Cardiac muscle cell (in vitro differentiated cells and primary cell): ENCODE measurements around the gene ZNF211. TPM values are rescaled to one million over a fixed set of nuclear protein-coding genes. Genes with fewer than 3 reads are reported as not detected.
A peak's percentile ranks its signal among the peaks of the same experiment; 100 is the strongest.

Experiments
- DNase-seq, 2 donors: peaks; one replicate each; pipeline versions ENCODE4 v3.0.0 to v3.0.0-alpha.2; 2010 to 2017; ENCODE audit warnings: low read depth in 1 of 2, low spot score in 1 of 2
- H3K27ac ChIP-seq: fragments of 200-600 bp; sonication (generic); 2 replicates; pipeline ENCODE4 v1.5.1; 2016
- H3K27me3 ChIP-seq: fragments of 200-600 bp; sonication (generic); 2 replicates; pipeline ENCODE4 v1.6.0; 2016; ENCODE audit warnings: control low read depth
- H3K36me3 ChIP-seq: fragments of 200-600 bp; sonication (generic); 2 replicates; pipeline ENCODE4 v1.5.1; 2016; ENCODE audit warnings: control low read depth
- H3K4me1 ChIP-seq: fragments of 200-600 bp; sonication (generic); 2 replicates; pipeline ENCODE4 v1.8.1; 2017; ENCODE audit warnings: low read depth, mild to moderate bottlenecking, mixed run types
- H3K4me3 ChIP-seq: fragments of 200-600 bp; sonication (generic); 2 replicates; pipeline ENCODE4 v1.5.1; 2016; ENCODE audit warnings: mild to moderate bottlenecking
- H3K9me3 ChIP-seq: fragments of 200-600 bp; sonication (generic); 2 replicates; pipeline ENCODE4 v1.5.1; 2017; ENCODE audit warnings: low read depth, mild to moderate bottlenecking, control low read depth
- polyA plus RNA-seq: library from polyadenylated mRNA; unstranded; fragments of >200 nt; fragmentation: Nextera tagmentation; extraction: Ambion mirVana; gene quantifications from 2 replicates; pipeline ENCODE4 v1.2.1, GENCODE V29; 2016
- total RNA-seq: library from RNA; depleted of rRNA; stranded (reverse); fragments of >200 nt; gene quantifications from 2 replicates; pipeline ENCODE4 v1.2.3, GENCODE V29; 2016
- TF ChIP-seq, protein P1 (sequence below): IDR thresholded peaks from 2 replicates; pipeline ENCODE4 v1.5.1; 2012; ENCODE audit warnings: low read depth, mild to moderate bottlenecking, low read length

The ZNF211 gene
- total and polyA plus RNA-seq, 2 experiments from 2014 or later = 22.6 to 30.0 TPM

DNA sequence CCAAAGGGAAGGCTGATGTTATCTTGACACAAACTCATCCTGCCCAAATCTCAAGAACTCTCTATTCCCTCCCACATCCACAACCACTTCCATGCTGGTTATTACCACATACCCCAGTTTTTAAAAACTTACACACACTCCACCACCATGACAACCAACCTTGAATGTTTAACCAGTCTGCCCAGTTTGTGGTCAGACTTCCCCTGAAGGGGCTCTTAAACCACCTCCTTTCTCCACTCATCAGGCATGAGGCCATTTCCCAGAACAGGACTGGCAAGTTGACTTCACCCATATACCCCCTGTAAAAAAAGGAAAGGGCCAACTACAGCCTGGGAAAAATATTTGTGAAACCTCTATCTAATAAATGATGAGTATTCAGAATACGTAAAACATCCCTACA, 23.4 kb downstream of the ZNF211 start:
- Histone ChIP-seq H3K4me1 (no peaks in the 10 kb centered on the region), H3K9me3 (no peaks in the 10 kb centered on the region), H3K27me3 (peaks cover 45% of the 10 kb centered on the region), H3K4me3 (no peak overlapping the region), H3K36me3 (no peaks in the 10 kb centered on the region), H3K27ac (no peak overlapping the region)
- DNase-seq = no peak
- TF ChIP-seq, protein P1, sequence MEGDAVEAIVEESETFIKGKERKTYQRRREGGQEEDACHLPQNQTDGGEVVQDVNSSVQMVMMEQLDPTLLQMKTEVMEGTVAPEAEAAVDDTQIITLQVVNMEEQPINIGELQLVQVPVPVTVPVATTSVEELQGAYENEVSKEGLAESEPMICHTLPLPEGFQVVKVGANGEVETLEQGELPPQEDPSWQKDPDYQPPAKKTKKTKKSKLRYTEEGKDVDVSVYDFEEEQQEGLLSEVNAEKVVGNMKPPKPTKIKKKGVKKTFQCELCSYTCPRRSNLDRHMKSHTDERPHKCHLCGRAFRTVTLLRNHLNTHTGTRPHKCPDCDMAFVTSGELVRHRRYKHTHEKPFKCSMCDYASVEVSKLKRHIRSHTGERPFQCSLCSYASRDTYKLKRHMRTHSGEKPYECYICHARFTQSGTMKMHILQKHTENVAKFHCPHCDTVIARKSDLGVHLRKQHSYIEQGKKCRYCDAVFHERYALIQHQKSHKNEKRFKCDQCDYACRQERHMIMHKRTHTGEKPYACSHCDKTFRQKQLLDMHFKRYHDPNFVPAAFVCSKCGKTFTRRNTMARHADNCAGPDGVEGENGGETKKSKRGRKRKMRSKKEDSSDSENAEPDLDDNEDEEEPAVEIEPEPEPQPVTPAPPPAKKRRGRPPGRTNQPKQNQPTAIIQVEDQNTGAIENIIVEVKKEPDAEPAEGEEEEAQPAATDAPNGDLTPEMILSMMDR = no peak

DNA sequence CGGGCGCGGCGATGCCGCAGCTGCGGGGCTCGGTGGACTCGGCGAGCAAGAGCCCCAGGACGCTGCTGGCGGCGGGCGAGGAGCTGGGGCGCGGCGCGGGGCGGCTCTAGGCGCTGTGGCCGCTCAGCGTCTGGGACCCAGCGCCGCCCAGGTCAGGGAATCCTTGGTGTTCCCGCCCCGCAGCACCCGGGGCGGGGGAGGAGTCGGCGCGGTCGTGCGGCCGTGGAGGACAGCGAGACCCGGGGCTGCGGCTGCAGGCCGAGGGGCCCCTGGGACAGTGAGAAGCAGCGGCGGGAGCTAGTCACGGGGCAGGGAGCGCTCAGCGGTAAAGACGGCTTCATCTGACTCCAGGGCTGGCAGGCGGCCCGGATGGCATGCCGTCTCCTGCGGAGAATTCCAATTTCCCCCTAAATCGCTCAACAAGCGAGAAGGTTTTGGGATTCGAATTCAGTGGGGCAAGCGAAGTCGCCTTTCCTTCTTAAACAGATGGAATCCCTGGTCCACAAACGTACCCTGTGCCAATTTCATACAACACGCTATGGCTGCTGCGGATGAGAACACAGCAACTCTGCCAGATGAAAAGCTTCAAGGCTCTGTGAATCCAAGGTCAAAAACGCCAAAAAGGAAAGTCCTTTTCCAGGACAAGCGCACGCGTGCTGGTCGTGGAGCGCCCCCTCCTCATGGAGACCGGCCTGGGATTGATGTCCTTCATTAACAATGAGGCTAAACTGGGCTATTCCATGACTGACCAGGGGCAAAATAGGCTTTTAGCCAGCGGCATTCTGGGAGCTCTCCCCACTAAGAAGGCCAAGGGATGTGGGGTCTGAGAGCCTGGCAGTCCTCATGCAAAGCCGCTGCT, 31.5 kb downstream of the ZNF211 start:
- peak; percentile 76 to 88 for DNase-seq
- no peaks in the 10 kb centered on the region for H3K4me1 ChIP-seq
- peak overlapping the region; percentile 44 for H3K27ac ChIP-seq
- H3K4me3 ChIP-seq = peak overlapping the region; percentile 42
- peaks cover 28% of the 10 kb centered on the region for H3K27me3 ChIP-seq
- TF ChIP-seq, protein P1 = no peak
- H3K36me3 ChIP-seq = no peaks in the 10 kb centered on the region
- no peaks in the 10 kb centered on the region for H3K9me3 ChIP-seq

DNA sequence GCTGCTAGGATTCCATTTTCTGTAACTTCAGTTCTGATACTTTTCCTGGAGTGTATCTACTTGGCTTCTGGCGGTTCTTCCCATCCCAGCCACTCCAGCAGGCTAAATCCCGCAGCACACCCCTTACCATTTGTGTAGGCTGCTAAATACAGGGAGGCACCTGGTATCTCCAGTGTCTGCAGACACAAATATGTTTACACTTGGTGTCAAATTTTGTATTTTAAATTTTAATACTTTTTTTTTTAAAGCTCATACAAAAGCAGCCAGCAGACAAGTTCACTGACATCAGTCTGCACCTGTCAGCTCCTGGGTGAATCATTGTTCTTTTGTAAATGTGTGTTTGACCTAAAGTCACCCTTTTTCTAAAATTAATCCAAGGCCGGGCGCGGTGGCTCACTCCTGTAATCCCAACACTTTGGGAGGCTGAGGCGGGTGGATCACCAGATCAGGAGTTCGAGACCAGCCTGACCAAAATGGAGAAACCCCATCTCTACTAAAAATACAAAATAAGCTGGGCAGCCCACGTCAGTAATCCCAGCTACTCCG, 32.4 kb downstream of the ZNF211 start:
- Histone ChIP-seq H3K4me3 (no peak overlapping the region), H3K9me3 (no peaks in the 10 kb centered on the region), H3K36me3 (no peaks in the 10 kb centered on the region), H3K4me1 (no peaks in the 10 kb centered on the region), H3K27ac (peak overlapping the region; percentile 44), H3K27me3 (peaks cover 19% of the 10 kb centered on the region)
- TF ChIP-seq, protein P1 = no peak
- DNase-seq = no peak

DNA sequence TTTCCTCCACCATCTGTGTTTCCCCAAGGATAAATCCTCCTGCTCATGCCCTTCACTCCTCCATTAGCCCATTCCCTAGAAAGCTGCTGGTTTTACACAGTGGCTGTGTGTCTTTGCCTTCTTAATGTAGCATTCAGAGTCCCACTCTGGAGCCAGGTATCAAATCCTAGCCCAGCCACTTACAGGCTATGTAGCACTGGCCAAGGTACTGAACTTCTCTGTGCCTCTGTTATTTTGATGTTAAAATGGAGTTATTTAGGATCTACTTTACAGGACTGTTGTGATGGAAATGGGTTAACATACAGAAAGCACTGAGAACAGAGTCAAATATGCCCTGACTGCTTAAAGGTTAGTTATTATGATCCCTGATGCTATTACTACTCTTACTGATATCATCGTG, 34.3 kb downstream of the ZNF211 start:
- Histone ChIP-seq H3K36me3 (no peaks in the 10 kb centered on the region), H3K4me3 (no peak overlapping the region), H3K27ac (no peak overlapping the region), H3K27me3 (peaks cover 8% of the 10 kb centered on the region), H3K9me3 (no peaks in the 10 kb centered on the region), H3K4me1 (no peaks in the 10 kb centered on the region)
- DNase-seq = peak in 1 of 2 donors; percentile 14
- TF ChIP-seq, protein P1 = no peak

DNA sequence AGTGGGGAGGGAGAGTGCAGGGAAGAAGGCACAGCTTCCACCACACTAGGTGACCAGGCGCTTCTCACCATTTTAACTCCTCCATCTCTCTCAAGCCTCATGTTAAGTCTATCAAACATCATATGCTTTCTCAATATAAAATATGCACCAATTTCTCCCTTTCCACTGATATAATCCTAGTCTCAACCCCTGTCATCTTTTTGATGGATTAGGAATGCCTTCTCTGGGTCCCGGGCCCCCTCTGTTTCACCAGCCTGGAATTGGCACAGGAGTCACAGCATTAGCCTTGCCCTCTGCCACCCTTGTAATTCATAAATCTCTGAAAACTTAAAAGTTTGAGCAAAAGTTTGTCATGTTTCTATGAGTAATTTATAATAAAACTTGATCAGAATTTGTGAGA, 35.7 kb downstream of the ZNF211 start, which contains the start of gene ZSCAN4:
Gene ZSCAN4 (plus strand): TSS at position 301 of the 400 bp plus-strand sequence. CDS start 7,211 bp downstream, outside the sequence.
- TF ChIP-seq, protein P1 = no peak
- Histone ChIP-seq H3K4me3 (no peak within 1 kb of the TSS), H3K9me3 (no peaks in the 10 kb centered on the region), H3K27ac (no peak within 1 kb of the TSS), H3K4me1 (no peaks in the 10 kb centered on the region), H3K36me3 (no peaks in the 10 kb centered on the region), H3K27me3 (peaks cover 11% of the 10 kb centered on the region)
- DNase-seq = no peak
